GM21360 (cell line): Measurements from ENCODE around the gene KRT79.

Experiments
- ATAC-seq: cut with Tn5 transposase; IDR thresholded peaks from one replicate; pipeline ENCODE4 v1.9.1; 2021; ENCODE audit warnings: mild to moderate bottlenecking, moderate library complexity; ENCODE audit not compliant: unreplicated experiment

Gene KRT79

DNA sequence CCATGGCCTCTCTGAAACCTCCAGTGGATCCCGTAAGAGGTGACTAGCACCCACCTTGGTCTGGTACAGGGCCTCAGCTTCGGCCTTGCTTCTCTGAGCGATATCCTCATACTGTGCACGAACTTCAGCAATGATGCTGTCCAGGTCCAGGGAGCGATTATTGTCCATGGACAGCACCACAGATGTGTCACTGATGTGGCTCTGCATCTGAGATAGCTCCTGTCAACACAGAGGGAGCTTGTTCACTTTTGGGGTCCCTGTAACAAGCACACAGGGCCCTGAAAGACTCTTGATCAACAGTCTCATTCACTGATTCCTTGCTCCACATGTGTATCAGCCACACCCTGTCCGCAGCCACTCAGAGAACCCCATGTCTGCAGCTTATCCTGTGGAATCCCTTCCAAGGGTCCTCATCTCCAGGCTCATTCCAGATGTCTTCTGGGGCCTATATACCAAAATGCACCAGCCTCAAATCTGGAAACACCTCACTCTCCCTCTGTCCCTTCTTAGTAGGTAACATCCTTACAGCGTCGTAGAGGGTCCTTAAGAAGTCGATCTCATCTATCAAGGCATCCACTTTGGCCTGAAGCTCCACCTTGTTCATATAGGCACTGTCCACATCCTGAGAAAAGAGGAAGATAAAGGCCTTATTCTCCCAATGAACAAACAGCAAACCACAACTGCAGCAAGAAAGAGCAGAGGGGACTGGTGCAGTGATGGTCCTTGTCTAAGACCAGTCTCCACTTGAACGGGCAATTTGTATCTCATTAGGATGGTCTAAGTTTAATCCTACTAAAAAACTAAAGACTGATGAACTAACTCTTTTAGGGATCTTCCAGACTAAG is 41.7 kb downstream of the KRT79 start:
- no peak for ATAC-seq

DNA sequence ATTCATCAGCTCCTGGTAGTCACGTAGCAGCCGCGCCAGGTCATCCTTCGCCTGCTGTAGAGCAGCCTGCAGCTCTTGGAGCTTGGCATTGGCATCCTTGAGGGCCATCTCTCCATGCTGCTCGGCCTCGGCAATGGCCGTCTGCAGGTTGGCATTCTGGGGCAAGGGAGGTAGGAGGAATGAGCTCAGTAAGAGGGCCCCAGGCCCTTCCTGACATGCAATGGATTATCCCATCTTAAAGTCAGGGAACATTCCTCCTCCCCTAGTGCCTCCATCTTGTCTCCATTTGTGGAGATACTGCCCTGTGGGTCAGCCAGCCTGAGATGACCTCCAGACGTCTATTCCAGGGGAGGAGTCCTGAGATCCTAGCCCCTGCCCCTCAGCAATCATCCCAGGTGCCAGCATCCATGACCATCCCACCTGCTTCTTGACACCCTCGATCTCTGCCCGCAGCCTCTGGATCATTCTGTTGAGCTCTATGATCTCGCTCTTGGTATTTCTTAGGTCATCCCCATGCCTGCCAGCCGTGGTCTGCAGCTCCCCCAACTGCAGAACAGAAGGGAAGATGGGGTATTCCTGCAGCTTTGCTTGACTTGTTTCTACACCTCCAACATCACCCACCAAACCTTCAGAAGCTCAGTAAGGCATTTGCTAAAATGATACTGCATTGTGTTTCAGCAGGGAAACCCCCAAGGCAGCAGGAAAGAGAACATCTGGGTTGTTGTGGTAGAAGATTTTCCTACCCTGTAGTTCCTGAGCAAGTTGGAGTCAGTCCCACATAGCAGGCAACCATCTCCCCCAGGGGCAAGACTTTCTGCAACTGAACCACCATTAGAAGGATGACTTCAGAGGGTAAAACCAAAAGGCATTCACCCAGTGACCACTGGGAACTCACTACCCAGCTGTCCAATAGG is 42.6 kb downstream of the KRT79 start:
- no peak for ATAC-seq

DNA sequence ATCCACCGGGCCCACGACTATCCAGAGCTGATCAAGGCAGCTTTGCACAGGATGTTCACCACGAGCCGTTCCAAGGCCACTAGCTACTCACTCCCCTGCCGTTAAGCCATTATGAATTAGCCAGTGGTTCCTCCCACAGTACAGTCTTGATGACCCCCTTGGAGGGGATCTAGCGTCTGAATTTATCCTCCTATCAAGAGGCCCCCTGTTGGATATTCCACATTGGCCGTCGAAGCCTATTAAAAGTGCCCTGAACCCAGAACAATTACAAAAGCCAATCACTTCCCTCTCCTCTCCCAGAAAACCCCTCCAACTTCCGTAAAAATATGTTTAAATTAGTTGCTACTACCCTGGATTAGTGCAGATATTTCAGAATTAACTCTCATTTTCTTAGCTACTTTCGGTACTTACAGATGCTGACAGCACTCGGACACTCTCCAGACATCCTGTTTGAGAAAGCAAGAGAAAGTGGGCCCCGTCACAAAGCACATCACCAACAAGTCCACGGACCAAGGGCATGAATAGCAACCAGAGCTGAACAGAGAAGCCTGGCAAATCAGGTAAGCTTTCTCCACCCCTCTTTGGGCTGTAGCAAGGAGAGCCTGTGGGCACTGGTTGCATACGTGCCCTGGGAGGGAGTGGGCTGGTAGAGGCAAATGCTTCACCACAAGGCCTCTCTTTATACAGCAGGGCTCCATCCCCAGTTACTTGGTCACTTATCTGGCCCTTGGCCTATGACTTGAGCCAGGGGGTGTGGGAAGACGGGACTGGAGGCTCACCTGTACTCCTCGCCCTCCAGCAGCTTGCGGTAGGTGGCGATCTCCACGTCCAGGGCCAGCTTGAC is 43.5 kb downstream of the KRT79 start:
- no peak for ATAC-seq

DNA sequence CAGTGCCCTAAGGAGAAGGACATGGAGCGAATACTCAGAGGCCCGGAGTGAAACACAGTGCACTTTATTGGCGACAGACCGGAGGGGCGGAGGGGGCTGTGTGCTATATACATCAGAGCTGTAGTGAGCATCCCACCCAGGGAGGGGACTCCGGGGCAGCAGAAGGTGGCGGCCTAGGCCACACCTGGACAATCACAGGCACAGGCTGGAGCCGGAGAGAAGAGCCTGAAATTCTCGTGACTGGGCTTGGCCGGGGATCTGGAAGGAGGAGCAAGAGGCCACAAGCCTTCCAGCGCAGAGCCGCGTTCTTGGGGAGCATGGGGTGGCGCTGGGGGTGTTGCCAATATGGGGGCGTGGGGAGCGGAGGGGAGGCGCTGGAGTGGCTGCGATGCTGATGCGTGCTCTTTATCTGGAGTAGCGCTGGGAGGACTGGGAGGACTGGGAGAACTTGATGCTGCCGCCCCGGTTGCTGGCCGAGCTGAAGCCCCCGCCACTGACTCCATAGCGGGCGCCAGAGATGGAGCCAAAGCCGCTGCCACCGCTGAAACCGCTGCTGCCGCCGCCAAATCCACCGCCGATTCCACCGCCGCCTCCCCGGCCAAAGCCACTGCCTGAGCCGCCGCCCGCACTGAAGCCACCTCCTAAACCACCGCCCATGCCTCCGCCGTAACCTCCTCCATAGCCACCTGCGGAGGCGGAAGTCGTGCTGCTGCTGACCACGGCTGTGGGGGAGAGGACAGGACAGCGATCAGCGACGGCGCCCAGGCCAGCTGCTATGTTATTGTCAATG is 44.3 kb downstream of the KRT79 start:
- no peak for ATAC-seq

DNA sequence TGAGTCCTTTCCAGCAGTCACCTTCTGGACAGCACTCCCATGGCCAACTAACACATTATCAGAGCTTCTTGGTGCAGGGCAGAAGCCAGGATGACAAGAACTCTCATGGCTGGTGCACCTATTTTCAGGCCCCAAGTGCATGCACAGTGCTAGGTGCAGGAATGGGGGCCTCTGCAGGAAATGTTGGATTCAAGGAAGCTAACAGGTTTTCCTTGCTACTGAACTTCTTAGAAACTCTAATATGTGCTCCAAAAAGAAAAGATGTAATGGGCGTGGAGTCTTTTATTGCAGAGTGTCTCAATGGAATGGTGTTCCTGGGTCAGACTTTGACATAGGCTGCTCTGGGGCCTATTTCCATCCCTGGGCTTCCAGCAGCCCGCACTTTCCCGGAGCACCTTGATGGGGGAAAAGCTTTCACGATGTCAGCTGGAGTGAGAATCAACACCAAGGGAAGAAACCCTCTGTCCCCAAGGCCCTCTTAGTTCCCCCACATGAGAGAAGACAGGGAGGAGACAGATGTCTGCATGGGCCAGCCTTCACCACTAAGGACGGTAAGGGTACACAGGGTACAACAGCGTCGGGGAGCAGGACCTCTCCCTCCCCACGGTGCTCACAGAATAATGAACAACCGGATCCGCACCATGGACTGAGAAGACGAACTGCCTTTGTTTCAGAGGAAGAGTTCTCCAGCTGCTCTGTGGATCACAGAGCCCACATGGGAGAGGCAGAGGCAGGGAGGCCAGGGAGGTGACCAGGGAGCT is 45.1 kb downstream of the KRT79 start:
- ATAC-seq = no peak

DNA sequence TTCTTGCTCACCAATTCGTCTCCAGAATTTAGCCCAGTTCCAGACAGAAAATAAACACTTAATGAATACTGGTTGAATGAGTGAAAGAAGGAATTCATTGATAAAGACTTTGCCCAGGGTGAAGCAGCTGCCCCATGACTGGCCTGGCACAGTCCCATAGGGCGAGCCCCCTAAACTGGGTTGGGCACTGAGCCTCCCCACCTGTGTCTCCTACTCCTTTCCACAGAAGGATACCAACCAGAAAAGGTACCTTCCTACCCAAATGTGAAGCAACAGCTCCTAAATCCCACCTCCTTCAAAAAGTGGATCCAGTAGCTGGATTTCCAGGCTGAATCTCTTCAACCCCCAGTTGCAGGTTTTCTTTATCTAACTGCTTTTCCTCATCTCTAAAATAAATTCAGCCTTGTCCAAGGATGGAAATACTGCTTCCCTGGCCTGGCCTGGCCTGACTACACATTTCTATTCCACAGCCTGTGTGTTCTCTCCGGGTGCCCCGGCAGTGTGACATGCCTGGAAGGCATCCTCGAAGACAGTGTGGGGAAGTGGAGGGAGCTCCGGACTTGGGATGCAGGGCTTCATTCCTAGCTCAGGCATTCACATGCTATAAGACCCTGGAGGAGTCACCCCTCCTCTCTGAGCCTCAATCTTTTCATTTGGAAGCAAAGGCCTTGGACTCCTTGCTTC is 45.8 kb downstream of the KRT79 start:
- ATAC-seq = no peak

DNA sequence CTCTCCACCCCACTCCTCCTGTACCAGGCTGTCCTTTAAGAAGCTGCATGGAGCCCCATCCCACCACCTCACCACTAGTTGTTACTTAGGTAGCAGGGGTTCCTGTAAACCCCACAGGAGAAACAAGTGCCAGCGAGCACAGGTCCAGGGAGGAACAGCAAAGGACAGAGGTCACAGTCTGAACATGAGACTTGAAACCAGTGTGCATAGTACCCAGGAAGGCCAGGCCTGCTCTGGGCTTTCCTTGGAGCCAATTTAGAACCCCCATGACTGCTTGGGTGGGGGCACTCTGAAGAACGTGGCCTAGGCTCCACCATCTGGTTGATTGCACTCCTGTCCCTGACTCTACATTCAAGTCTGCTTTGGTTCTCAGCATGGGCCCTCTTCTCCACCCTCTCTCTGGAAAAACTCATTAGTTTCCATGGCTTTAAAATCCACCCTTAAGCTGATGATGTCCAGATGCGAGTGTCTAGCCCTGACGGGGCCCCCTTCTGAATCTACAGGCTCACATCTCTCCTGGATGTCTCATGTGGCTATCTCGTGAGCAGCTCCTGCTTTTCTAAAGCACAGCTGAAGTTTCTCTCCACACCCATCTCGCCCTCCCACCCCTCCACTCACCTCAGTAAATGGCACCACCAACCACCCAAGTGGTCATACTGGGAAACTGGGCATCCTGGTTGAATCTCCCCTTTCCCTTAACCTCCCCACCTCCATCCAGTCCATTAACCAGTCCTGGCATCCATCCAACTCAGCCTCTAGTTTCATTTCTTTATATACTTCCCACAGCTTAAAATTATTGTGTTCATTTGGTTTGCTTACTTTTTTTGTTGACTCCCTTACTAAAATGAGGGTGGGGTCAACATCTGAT is 46.6 kb downstream of the KRT79 start:
- ATAC-seq = no peak

DNA sequence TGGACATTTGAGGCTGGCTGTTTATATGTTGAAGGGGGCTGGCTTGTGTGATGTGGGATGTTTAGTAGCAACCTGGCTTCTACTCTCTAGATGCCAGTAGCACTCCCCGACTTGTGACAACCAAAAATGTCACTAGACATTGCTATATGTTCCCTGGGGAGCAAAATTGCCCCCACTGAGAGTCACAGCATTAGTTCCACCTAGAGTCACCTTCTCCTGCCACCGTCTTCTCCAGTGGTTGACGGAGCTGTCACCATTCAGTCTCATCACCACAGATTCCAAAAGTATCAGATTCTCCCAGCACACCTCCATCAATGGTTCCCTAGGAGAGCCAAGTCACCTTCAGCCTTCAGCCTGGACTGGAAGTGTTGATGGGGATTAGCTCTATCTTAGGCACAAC is 49.2 kb downstream of the KRT79 start:
- no peak for ATAC-seq

DNA sequence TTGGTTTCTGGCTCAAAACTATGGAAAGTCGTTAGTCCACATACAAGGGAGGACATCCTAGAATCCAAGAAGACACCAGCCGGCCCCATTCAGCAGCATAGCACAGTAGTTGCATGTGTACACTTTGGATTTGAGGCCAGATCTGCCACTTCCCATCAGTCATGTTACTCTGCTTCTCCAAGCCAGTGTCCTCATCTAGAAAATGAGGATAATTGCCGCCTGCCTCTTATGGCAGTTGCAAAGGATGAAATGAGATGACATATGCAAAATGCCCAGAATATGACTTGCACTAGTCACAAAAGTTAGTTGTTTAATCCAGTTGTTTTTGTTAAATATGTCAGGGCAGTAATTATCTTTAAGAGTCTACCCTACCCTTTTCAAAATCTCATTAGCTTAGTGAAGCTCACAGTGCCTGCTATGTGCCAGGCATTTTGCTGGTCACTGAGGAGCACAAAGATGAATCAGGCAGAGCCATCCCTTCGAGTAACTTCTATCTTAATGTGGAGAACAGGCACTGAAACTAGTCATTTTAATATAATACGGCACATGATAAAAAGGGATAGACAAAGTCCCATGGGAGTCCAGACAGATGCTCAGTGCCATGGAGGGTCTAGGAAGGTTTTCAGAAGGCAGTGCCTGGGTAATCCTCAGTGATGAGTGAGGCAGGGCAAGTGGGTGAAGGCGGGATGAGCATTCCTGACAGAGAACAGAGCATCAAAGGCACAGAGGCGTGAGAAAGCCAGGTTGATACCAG is 50.4 kb downstream of the KRT79 start:
- ATAC-seq = no peak

DNA sequence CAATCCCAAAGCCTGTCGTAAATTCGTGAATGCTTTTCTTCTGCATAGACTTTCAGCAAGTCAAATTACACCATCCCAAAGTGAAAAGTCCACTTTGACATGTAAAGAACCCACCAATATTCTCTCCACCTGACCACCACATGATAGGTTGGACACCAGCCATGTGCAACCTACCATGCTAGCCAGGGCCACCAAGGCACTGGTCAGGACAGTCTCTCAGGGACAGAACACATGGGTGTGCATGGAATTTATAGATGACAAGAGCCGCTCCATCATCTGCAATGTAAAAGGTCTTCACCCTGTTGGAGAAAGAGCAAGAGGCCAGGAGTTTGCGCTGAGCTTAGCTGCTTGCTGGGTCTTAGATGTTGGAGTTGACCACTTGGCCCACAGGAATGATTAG is 51.6 kb downstream of the KRT79 start:
- no peak for ATAC-seq

DNA sequence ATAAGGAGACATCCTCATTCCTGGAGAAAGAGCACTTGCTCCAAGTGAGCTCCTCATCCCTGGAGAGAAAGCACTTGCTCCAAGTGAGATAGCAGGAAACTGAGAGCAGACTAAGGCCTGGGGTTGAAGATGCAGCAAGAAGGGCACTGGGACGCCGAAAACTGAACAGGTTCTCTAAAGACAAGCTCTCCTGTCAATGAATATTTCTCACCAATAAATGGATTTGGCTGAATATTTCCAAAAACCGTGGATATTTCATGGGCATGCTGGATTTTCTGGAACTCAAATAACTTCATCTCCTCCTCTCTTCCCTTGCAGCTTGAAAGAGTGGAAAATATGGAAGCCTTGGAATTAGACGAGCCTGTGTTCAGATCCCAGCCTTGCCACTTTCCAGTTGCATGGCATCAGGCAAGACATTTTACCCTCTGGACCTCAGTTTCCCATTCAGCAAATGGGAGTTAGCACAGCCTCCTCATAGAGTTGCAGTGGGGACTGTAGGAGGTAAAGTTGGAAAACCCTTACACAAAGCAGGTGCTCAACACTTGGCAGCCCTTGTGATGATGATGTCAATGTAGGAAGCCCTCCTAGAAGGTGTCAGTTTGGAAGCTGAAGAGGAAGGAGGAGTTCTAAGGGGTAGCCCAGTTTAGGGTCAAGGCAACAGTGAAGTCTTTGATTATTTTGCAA is 52.6 kb downstream of the KRT79 start:
- no peak for ATAC-seq

DNA sequence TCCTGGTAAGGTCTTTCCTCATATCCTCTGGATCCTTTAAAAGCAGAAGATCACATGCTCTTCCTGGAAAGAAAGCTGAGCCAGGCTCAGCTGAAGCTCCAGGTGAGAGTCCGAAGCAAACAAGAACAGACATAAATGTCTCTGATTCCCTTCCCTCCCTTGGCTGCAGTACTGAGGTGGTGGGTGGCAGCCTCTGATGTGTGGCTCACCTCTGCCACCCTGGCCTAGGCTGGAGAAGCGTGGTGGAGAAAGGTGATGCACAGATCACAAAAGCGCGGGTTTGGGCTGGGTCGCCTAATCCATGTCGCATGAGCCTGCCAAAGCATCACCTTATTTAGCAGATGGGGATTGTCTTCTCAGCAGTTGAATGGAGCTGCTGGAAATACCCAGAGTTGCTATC is 54.2 kb downstream of the KRT79 start:
- no peak for ATAC-seq

DNA sequence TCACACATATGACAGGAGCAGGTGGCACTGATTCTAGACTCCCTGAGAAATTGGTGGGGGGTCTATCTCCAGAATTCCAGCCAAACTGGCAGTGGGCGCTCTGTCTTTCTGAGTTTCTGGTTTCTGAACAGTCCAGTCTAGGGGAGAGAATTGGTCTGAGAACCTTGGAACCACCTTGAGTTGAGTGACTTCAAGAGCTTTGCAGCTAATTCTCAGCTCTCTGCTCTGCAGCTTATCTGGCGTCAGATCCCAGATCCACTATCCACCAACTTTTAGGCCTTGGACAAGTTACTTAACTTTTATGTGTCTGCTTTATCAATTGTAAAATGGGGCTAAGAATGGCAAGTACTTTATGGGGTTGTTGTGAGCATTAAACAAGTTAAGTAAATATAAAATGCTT is 55.3 kb downstream of the KRT79 start:
- ATAC-seq = no peak

DNA sequence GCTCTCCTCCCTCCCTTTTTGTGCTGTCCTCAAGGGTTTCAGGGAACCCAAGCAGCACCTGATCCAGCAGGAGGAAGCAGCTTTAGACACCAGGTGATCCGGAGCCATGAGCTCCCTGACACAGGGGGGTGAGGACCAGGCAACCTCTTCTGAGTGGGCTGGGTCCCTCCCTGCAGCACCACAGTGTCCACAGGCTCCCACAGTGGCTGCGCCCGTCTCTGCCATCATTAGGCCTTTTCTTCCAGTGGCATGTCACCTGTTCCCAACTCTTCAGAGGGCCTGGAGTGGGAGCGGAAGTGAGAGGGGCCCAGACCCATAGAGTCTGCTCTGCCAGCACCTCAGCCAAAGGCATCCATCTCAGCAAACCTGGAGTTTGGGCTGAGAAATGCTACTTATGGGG is 56.5 kb downstream of the KRT79 start:
- no peak for ATAC-seq

DNA sequence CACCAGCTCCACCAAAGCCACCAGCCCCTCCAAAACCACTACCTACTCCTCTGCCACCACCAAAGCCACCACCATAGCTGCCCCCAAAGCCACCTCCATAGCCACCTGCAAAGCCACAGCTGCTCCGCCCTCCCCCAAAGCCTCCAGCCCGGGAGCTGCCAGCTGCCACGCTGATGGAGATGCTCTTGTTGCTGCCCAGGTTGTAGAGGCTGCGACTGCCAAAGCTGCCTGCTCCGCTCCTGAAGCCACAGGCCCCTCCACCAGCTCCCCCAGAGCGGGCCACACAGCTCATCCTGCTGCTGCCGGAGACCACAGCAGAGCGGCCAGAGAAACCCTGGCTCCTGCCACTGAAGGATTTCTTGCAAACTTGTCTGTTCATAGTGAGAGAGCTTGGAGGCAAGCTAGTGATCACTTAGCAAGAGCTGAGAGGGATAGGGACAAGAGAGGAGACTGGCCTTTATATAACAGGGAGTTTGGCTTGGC is 57.2 kb downstream of the KRT79 start, which contains the start of gene KRT76:
Gene KRT76 (minus strand): TSS at position 433 of the 483 bp plus-strand sequence. CDS start 54 bp downstream, at position 379.
- no peak for ATAC-seq

DNA sequence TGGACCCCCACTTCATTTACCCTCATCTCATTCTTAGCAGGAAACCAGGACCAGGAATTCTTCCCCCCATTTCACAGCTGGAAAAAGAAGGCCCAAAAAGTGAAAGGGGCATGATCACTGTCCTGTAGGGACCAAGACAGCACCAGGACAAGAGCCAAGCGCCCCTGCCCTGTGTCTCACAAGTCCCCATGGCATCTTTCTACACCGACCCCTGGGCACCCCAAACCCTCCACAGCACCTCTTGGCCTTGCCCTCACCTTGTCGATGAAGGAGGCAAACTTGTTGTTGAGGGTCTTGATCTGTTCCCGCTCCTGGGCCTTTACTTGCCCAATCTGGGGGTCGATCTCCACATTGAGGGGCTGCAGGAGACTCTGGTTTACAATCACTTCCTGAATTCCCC is 57.7 kb downstream of the KRT79 start:
- no peak for ATAC-seq
